Measurements from ENCODE around the gene PRKRA.

DNA sequence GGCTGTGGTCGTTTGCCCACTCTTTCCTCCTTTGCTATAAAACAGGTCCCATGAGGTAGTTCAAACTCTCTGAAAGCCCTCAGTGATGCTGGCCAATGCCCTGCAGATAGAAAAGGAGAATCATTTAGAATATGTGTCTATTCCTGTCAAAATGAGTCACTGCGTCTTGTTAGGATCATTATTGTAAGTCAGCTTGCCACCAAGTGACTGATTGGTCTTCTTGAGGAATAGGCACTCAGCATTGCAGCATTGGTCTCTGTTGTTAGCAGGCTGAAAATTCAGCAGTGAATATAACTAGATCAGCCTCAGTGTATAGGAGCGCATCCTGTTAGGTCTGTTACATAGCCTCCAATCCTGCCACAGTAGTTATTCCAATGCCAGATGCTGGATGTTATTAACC lies 28.9 kb downstream of the PRKRA start:
- TF ChIP-seq POLR2A (IDR thresholded peaks at IDR 0.05), result no peak
- TF ChIP-seq, protein P1, sequence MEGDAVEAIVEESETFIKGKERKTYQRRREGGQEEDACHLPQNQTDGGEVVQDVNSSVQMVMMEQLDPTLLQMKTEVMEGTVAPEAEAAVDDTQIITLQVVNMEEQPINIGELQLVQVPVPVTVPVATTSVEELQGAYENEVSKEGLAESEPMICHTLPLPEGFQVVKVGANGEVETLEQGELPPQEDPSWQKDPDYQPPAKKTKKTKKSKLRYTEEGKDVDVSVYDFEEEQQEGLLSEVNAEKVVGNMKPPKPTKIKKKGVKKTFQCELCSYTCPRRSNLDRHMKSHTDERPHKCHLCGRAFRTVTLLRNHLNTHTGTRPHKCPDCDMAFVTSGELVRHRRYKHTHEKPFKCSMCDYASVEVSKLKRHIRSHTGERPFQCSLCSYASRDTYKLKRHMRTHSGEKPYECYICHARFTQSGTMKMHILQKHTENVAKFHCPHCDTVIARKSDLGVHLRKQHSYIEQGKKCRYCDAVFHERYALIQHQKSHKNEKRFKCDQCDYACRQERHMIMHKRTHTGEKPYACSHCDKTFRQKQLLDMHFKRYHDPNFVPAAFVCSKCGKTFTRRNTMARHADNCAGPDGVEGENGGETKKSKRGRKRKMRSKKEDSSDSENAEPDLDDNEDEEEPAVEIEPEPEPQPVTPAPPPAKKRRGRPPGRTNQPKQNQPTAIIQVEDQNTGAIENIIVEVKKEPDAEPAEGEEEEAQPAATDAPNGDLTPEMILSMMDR (IDR thresholded peaks at IDR 0.05), result no peak
